Muscle of leg (tissue), 11 donors: ENCODE results near the gene FRMPD4. TPM values are rescaled to one million over a fixed set of nuclear protein-coding genes. Genes with fewer than 3 reads are reported as not detected.

Experiments used
- DNase-seq: peaks from one replicate; pipeline ENCODE4 v3.0.0; 2013
- H3K27ac ChIP-seq: one replicate; pipeline ENCODE4 v1.5.1; 2013; ENCODE audit warnings: mild to moderate bottlenecking, low read length, control low read depth
- H3K27me3 ChIP-seq: one replicate; pipeline ENCODE4 v1.6.1; 2013; ENCODE audit warnings: low read length; ENCODE audit not compliant: control insufficient read depth, insufficient read depth
- H3K36me3 ChIP-seq: one replicate; pipeline ENCODE4 v1.6.1; 2013; ENCODE audit warnings: low read length; ENCODE audit not compliant: control insufficient read depth, insufficient read depth
- H3K4me1 ChIP-seq: one replicate; pipeline ENCODE4 v1.6.1; 2013; ENCODE audit warnings: low read length; ENCODE audit not compliant: control insufficient read depth, insufficient read depth
- H3K4me3 ChIP-seq: one replicate; pipeline ENCODE4 v1.5.1; 2013; ENCODE audit warnings: low read length, control low read depth
- H3K9me3 ChIP-seq: replicated peaks from 2 replicates; pipeline ENCODE4 v1.6.1; 2013; ENCODE audit warnings: low read depth, low read length; ENCODE audit not compliant: control insufficient read depth
- WGBS: methylation state at CpG from one replicate; pipeline ENCODE4 v1.1.5; 2013; ENCODE audit warnings: missing lambda C conversion rate; ENCODE audit not compliant: insufficient coverage; 5-methylcytosine and 5-hydroxymethylcytosine counted together
- polyA plus RNA-seq, 8 donors: library from polyadenylated mRNA; unstranded; fragments of 120-200 nt; gene quantifications; one replicate each; pipeline versions ENCODE4 v1.2.1 to v1.2.3, GENCODE V29; 2013; ENCODE audit warnings: inconsistent platforms in 1 of 8, low replicate concordance in 1 of 8; ENCODE audit not compliant: insufficient read length in 8 of 8, insufficient read depth in 1 of 8
- total RNA-seq: library from RNA; stranded (reverse); fragments of 120-200 nt; gene quantifications from one replicate; pipeline ENCODE4 v1.2.4, GENCODE V29; 2013

The FRMPD4 gene
- total and polyA plus RNA-seq, 9 donors = 0.34 to 1.2 (median 0.64) TPM

DNA sequence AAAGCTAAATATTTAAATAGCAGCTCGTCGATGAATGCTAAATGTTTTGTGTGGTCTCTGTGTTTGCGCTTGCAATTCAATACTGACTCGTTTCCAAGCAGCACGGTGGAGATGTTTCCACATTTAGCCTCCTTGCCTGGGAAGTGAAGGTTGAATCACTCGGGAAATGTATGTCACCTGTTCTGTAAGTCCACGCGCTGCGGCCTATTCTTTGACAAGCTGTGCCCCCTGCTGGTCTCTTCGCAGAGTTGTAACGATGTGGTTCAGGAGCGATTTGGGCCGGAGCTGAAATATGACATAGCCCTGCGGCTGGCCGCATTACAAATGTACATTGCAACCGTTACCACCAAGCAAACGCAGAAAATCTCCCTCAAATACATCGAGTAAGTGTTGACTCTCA, 563.4 kb downstream of the FRMPD4 start:
- H3K27ac ChIP-seq = no peak overlapping the region

DNA sequence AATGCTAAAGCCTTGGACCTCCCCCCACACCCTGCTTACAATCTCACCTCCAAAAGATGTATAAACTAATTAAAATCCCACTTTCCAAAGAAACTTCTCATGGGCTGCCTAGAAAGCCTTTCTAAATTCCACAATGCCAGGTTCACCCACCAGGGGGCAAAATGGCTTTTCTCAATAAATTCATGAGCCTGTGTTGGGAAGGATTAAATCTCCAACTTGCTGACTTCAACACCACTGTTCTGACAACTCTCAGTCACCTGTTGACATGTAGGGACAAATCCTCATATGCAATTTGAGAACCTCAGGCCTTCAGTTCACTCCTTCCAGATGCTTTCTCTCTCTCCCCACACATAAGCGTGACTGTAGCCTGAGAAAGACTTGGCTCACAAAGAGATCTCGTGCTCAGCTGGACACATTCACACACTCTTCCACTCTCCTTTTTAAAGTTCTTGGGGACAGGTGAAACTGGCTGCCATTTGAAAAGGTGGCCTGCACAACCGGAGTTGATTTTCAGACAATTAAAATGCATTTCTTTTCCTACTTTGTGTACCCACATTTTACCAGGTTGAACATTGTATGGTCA, 564.3 kb downstream of the FRMPD4 start:
- WGBS = no CpG with 5 or more reads among the region's 3 CpGs

More for the DNA sequence above, 563.4 kb downstream of the FRMPD4 start:
- Histone ChIP-seq H3K36me3 (no peaks in the 10 kb centered on the region), H3K4me3 (no peak overlapping the region), H3K4me1 (no peaks in the 10 kb centered on the region), H3K27me3 (peaks cover 17% of the 10 kb centered on the region), H3K9me3 (no peaks in the 10 kb centered on the region)
- peak; percentile 63 for DNase-seq
- WGBS = 34% methylated on average over 10 of the region's 18 CpGs

DNA sequence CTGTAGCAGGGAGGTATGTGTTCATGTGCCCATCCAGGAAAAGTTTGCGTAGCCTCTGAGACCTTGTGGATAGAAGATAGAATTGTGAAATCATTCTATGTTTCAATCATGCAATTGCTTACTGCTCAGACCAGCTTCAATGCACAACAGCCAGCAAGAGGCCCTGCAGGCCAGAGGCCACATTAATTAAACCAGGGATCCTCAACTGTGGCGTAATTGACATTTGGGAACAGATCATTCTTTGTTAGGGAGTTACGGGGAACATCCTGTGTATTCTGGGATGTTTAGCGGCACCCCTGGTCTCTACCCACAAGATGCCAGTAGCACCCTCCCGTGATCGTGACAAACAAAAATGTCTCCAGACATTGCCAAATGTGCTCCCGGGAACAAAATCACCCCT, 566.4 kb downstream of the FRMPD4 start:
- H3K4me3 ChIP-seq = no peak overlapping the region
- no peaks in the 10 kb centered on the region for H3K4me1 ChIP-seq
- H3K9me3 ChIP-seq = no peaks in the 10 kb centered on the region
- no peaks in the 10 kb centered on the region for H3K36me3 ChIP-seq
- H3K27me3 ChIP-seq = peaks cover 23% of the 10 kb centered on the region
- no CpG with 5 or more reads among the region's 7 CpGs for WGBS
- no peak overlapping the region for H3K27ac ChIP-seq
- DNase-seq = no peak

More for the DNA sequence above, 564.3 kb downstream of the FRMPD4 start:
- Histone ChIP-seq H3K27me3 (peaks cover 21% of the 10 kb centered on the region), H3K4me3 (no peak overlapping the region), H3K4me1 (no peaks in the 10 kb centered on the region), H3K27ac (no peak overlapping the region), H3K36me3 (no peaks in the 10 kb centered on the region), H3K9me3 (no peaks in the 10 kb centered on the region)
- no peak for DNase-seq

DNA sequence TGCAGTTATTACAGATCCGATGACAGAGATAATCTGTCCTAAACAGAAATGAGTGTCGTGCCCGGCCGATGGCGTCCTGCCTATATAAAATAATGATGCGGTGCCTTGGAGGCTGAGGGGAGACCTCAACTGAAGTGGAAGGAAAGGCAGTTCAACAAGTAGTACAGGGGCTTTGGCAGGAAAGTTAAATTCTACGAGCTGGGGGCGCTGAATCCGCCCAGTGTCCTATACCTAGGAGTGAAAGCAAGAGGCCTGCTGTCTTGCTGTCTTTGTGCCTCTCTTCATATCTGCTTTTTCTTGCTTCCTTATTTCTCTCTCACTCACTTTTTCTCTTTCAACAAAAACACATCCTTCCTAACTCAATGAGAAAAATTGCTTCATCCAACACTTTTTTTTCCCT, 570.8 kb downstream of the FRMPD4 start:
- Histone ChIP-seq H3K27me3 (peaks cover 18% of the 10 kb centered on the region), H3K4me3 (no peak overlapping the region), H3K36me3 (no peaks in the 10 kb centered on the region), H3K4me1 (no peaks in the 10 kb centered on the region), H3K27ac (no peak overlapping the region), H3K9me3 (no peaks in the 10 kb centered on the region)
- WGBS = 79% methylated on average over 8 of the region's 9 CpGs
- DNase-seq = no peak

DNA sequence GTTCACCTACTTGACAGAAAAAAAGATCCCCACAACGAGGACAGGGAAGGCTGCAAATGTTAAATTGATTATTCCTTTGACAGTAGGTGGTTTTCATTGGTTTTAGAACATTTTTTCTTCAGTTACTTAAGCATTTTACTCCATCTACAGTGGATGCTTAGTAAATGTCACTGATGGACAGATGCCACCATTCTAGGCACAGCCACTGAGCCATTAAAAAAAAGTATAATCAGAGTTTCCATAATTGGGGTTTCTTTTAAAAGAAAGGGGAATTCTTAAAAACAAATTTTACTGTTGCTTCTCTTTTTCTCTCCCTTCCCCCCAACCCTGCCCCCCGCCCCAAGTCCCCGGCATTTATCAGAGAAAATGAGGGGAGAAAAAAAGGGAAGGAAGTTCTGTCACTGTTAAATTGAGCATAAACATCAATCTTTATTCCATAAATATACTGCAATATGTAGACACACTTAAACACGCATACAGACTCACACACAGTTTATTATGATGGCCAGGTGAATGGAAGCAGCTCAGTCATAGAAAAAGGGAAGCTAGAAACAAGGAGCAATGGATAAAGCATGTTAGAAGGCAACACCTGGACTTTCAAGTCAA, 573.3 kb downstream of the FRMPD4 start:
- Histone ChIP-seq H3K27ac (no peak overlapping the region), H3K4me1 (no peaks in the 10 kb centered on the region), H3K4me3 (no peak overlapping the region), H3K27me3 (peaks cover 17% of the 10 kb centered on the region), H3K9me3 (no peaks in the 10 kb centered on the region), H3K36me3 (no peaks in the 10 kb centered on the region)
- no CpG with 5 or more reads among the region's 4 CpGs for WGBS
- DNase-seq = no peak

DNA sequence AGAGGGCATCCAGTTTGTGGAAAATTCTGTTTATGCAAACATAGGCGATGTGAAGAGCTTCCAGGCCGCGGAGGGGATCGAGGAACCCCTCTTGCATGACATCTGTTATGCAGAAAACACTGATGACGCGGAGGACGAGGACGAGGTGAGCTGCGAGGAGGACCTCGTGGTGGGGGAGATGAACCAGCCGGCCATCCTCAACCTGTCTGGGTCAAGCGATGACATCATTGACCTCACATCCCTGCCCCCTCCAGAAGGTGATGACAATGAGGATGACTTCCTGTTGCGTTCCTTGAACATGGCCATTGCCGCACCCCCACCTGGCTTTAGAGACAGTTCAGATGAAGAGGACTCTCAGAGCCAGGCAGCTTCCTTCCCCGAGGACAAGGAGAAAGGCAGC, 578.3 kb downstream of the FRMPD4 start:
- WGBS = 89% methylated on average over 13 of the region's 15 CpGs
- no peak overlapping the region for H3K4me3 ChIP-seq
- no peak for DNase-seq

DNA sequence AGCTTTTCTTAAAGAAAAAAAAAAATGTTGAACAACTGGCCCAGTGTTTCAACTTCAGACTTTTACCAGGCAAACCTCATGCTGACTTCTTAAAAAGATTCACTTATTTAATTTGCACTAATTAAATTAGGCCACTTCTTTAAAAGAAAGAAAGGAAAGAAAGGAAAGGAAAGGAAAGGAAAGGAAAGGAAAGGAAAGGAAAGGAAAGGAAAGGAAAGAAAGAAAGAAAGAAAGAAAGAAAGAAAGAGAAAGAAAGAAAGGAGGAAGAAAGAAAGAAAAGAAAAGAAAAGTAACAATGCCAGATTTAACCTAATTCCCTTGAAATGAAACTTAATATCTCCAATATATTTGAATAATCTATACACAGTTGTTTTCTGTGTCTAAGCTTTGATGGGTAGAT, 581.6 kb downstream of the FRMPD4 start:
- DNase-seq = no peak
- H3K27me3 ChIP-seq = peaks cover 28% of the 10 kb centered on the region
- H3K36me3 ChIP-seq = no peaks in the 10 kb centered on the region
- H3K4me1 ChIP-seq = no peaks in the 10 kb centered on the region
- no peak overlapping the region for H3K27ac ChIP-seq
- H3K9me3 ChIP-seq = no peaks in the 10 kb centered on the region
- H3K4me3 ChIP-seq = no peak overlapping the region

More for the DNA sequence above, 578.3 kb downstream of the FRMPD4 start:
- H3K4me1 ChIP-seq = no peaks in the 10 kb centered on the region
- no peaks in the 10 kb centered on the region for H3K36me3 ChIP-seq
- H3K27me3 ChIP-seq = peaks cover 29% of the 10 kb centered on the region
- no peak overlapping the region for H3K27ac ChIP-seq
- H3K9me3 ChIP-seq = no peaks in the 10 kb centered on the region

DNA sequence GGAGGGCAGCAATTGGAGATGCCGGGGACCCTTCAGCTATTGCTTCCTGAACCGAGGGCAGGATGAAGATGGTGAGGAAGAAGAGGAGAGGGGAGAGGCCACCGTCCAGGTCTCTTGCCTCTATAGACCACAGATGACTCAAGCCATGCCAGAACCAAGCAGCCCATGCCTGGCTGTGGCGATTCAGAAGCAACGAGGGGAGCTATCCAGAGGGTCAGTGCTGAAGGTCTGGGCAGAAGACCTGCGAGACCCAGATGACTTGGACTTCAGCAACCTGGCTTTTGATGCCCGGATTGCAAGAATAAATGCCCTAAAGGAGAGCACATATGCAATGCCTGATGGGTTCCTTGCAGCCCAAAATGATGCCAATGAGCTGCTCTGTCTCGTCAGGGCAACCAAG, 582.8 kb downstream of the FRMPD4 start:
- no peaks in the 10 kb centered on the region for H3K36me3 ChIP-seq
- 50% methylated on average over 5 of the region's 8 CpGs for WGBS
- no peaks in the 10 kb centered on the region for H3K4me1 ChIP-seq
- peaks cover 28% of the 10 kb centered on the region for H3K27me3 ChIP-seq
- DNase-seq = peak; percentile 5
- no peak overlapping the region for H3K4me3 ChIP-seq
- no peak overlapping the region for H3K27ac ChIP-seq
- no peaks in the 10 kb centered on the region for H3K9me3 ChIP-seq

DNA sequence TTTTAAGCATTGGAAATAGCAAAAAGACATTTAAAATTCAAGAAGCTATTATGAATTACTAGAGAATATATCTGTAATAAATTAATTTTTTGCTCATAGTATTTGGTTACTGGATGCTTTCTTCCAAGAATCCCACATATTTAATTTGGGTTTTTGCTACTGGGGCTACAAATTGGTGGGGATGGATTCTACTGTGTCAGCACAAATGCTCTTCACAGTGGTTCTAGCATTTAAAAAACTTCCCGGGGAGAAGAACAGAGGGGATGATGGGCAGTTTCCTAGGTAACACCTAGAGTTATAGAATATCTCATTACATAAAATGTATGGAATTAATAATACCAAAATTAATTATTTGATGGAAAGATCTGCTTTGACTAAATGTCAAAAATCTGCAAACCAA, 584.0 kb downstream of the FRMPD4 start:
- no peak for DNase-seq
- no peaks in the 10 kb centered on the region for H3K36me3 ChIP-seq
- no peak overlapping the region for H3K27ac ChIP-seq
- no peak overlapping the region for H3K4me3 ChIP-seq
- peaks cover 24% of the 10 kb centered on the region for H3K27me3 ChIP-seq
- no CpG with 5 or more reads among the region's 1 CpG for WGBS
- no peaks in the 10 kb centered on the region for H3K9me3 ChIP-seq
- no peaks in the 10 kb centered on the region for H3K4me1 ChIP-seq

DNA sequence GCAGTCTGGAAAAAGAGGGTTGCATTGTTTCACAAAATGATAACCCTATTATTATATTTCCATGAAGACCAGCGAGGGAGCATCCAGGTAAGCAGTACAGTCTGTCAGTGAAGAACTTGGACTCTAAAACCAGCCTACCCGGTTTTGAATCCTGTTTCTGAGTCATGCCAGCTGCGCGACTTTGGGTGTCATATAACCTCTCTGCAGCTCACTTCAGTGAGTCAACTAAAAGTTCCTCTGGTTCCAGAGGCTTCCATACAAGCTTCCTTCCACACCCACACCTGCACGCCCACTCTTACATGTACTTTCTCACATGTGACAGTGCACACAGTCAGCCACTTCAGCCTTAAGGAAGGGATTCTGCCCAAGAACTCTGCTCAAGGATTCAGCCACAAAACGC, 603.1 kb downstream of the FRMPD4 start:
- no peak for DNase-seq
- H3K9me3 ChIP-seq = no peaks in the 10 kb centered on the region
- 44% methylated on average over 4 of the region's 6 CpGs for WGBS
- no peaks in the 10 kb centered on the region for H3K36me3 ChIP-seq
- H3K4me1 ChIP-seq = no peaks in the 10 kb centered on the region
- H3K27ac ChIP-seq = no peak overlapping the region
- peaks cover 15% of the 10 kb centered on the region for H3K27me3 ChIP-seq
- no peak overlapping the region for H3K4me3 ChIP-seq

DNA sequence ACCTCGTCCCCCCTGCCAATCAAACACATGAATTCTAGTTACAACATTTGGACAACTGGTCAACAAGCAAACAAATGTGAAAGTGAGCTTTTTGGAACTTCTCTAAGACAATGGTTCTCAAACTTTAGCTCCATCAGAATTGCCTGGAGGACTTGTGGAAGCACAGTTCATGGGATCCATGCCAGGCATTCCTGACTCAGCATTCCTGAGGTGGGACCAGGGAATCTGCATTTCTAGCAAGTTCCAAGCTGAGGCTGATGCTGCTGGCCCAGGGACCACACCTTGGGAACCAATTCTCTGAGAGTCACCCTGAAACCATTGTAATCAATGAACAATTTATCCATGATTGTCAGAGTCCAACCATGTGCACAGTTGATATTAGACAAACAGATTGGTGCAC, 609.2 kb downstream of the FRMPD4 start:
- no peaks in the 10 kb centered on the region for H3K4me1 ChIP-seq
- no peaks in the 10 kb centered on the region for H3K36me3 ChIP-seq
- no CpG with 5 or more reads among the region's 1 CpG for WGBS
- no peak overlapping the region for H3K4me3 ChIP-seq
- peaks cover 10% of the 10 kb centered on the region for H3K27me3 ChIP-seq
- DNase-seq = no peak
- H3K27ac ChIP-seq = no peak overlapping the region
- H3K9me3 ChIP-seq = no peaks in the 10 kb centered on the region
